Colonic mucosa (tissue), 4 donors: Measurements from ENCODE around the gene HCN3. TPM values are rescaled to one million over a fixed set of nuclear protein-coding genes. Genes with fewer than 3 reads are reported as not detected.

ENCODE experiments used
- DNase-seq: peaks from one replicate; pipeline ENCODE4 v3.0.0-alpha.2; 2020
- H3K27ac ChIP-seq: fragments of 200-600 bp; one replicate; pipeline ENCODE4 v1.8.0; 2021
- H3K27me3 ChIP-seq: fragments of 200-600 bp; one replicate; pipeline ENCODE4 v1.8.0; 2021
- H3K36me3 ChIP-seq: fragments of 200-600 bp; one replicate; pipeline ENCODE4 v1.8.0; 2021
- H3K4me1 ChIP-seq: fragments of 200-600 bp; one replicate; pipeline ENCODE4 v1.8.0; 2021; ENCODE audit warnings: mild to moderate bottlenecking
- H3K4me3 ChIP-seq: fragments of 200-600 bp; one replicate; pipeline ENCODE4 v1.8.0; 2021
- H3K9ac ChIP-seq, 2 donors: one replicate each; pipeline ENCODE4 v1.7.0; 2013; ENCODE audit warnings: control low read depth in 2 of 2, low read depth in 2 of 2, low read length in 2 of 2
- H3K9me3 ChIP-seq: fragments of 200-600 bp; one replicate; pipeline ENCODE4 v1.8.0; 2021
- intact Hi-C: fragments of 100-400 bp; cut with DNase I; formaldehyde crosslinking; loops from one replicate; pipeline ENCODE4 v1.14.1; 2022
- total RNA-seq, 2 donors: library from RNA; stranded (reverse); fragmentation: NEBNext Ultra II Directional in 1 of 2; extraction: Animal tissue kit (Norgen Biotek cat#: 25700) in 1 of 2; gene quantifications; one replicate each; pipeline ENCODE4 v1.2.1, GENCODE V29; 2021
- TF ChIP-seq, protein P1 (sequence below): fragments of 200-600 bp; IDR thresholded peaks from one replicate; pipeline ENCODE4 v1.8.0; 2022; ENCODE audit warnings: antibody characterized with exemption, mild to moderate bottlenecking
- donor health status: healthy.
- donor health status: DM: no; HTN: no; CAD: no.
- donor health status: DM: no; HTN: no; CAD: no.

HCN3 gene
- total RNA-seq, 2 donors from 2014 or later: 12.4 to 12.8 TPM

GRCh38 chr1:155322571-155322952 is 45.3 kb downstream of the HCN3 start:
- Histone ChIP-seq H3K4me1 (peaks cover 20% of the 10 kb centered on the region), H3K9ac (peak overlapping the region; percentile 71 to 73), H3K27me3 (no peaks in the 10 kb centered on the region), H3K9me3 (no peaks in the 10 kb centered on the region), H3K36me3 (no peaks in the 10 kb centered on the region), H3K4me3 (peak overlapping the region; percentile 83), H3K27ac (peak overlapping the region; percentile 96)
- TF ChIP-seq, protein P1, sequence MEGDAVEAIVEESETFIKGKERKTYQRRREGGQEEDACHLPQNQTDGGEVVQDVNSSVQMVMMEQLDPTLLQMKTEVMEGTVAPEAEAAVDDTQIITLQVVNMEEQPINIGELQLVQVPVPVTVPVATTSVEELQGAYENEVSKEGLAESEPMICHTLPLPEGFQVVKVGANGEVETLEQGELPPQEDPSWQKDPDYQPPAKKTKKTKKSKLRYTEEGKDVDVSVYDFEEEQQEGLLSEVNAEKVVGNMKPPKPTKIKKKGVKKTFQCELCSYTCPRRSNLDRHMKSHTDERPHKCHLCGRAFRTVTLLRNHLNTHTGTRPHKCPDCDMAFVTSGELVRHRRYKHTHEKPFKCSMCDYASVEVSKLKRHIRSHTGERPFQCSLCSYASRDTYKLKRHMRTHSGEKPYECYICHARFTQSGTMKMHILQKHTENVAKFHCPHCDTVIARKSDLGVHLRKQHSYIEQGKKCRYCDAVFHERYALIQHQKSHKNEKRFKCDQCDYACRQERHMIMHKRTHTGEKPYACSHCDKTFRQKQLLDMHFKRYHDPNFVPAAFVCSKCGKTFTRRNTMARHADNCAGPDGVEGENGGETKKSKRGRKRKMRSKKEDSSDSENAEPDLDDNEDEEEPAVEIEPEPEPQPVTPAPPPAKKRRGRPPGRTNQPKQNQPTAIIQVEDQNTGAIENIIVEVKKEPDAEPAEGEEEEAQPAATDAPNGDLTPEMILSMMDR: no peak
- intact Hi-C loops: loop anchor here (5.0 kb wide), 2 partner anchors 45 to 70 kb away; partner anchors contain the start of gene HCN3
- peak; percentile 41 for DNase-seq

GRCh38 chr1:155322953-155323728 is 45.9 kb downstream of the HCN3 start:
- intact Hi-C loops: loop anchor here (5.0 kb wide), 2 partner anchors 46 to 71 kb away; partner anchors contain the start of gene HCN3

GRCh38 chr1:155323729-155324036 is 46.4 kb downstream of the HCN3 start:
- intact Hi-C loops: loop anchor here (5.0 kb wide), 2 partner anchors 46 to 71 kb away; partner anchors contain the start of gene HCN3
- Histone ChIP-seq H3K9ac (peak overlapping the region; percentile 86 to 93), H3K27me3 (no peaks in the 10 kb centered on the region), H3K4me1 (peaks cover 20% of the 10 kb centered on the region), H3K27ac (peak overlapping the region; percentile 96), H3K36me3 (no peaks in the 10 kb centered on the region), H3K4me3 (peak overlapping the region; percentile 83), H3K9me3 (no peaks in the 10 kb centered on the region)
- TF ChIP-seq, protein P1: no peak
- peak; percentile 95 for DNase-seq

More at GRCh38 chr1:155322953-155323728, 45.9 kb downstream of the HCN3 start:
- Histone ChIP-seq H3K4me3 (peak overlapping the region; percentile 83), H3K27ac (peak overlapping the region; percentile 96), H3K4me1 (peaks cover 20% of the 10 kb centered on the region), H3K27me3 (no peaks in the 10 kb centered on the region), H3K36me3 (no peaks in the 10 kb centered on the region), H3K9ac (peak overlapping the region; percentile 86 to 93), H3K9me3 (no peaks in the 10 kb centered on the region)
- peak; percentile 93 for DNase-seq
- TF ChIP-seq, protein P1: peak; percentile 97

GRCh38 chr1:155324037-155324716 is 46.9 kb downstream of the HCN3 start:
- H3K9me3 ChIP-seq: no peaks in the 10 kb centered on the region
- H3K27me3 ChIP-seq: no peaks in the 10 kb centered on the region
- H3K4me1 ChIP-seq: peaks cover 20% of the 10 kb centered on the region
- intact Hi-C loops: loop anchor here (5.0 kb wide), 2 partner anchors 47 to 72 kb away; partner anchors contain the start of gene HCN3
- peak overlapping the region; percentile 83 for H3K4me3 ChIP-seq
- peak; percentile 98 for DNase-seq
- H3K36me3 ChIP-seq: no peaks in the 10 kb centered on the region
- TF ChIP-seq, protein P1: no peak
- peak overlapping the region; percentile 86 to 93 for H3K9ac ChIP-seq
- peak overlapping the region; percentile 96 for H3K27ac ChIP-seq

GRCh38 chr1:155324717-155325602 is 47.7 kb downstream of the HCN3 start:
- TF ChIP-seq, protein P1: no peak
- intact Hi-C loops: loop anchor here (5.0 kb wide), 2 partner anchors 48 to 73 kb away; partner anchors contain the start of gene HCN3
- peak; percentile 80 for DNase-seq
- peak overlapping the region; percentile 83 for H3K4me3 ChIP-seq
- H3K9ac ChIP-seq: peak overlapping the region; percentile 70 to 86
- H3K27ac ChIP-seq: peak overlapping the region; percentile 96
- peaks cover 20% of the 10 kb centered on the region for H3K4me1 ChIP-seq
- H3K36me3 ChIP-seq: no peaks in the 10 kb centered on the region
- H3K9me3 ChIP-seq: no peaks in the 10 kb centered on the region
- H3K27me3 ChIP-seq: no peaks in the 10 kb centered on the region
